ENCODE results near the gene ASCC1. TPM values are rescaled to one million over a fixed set of nuclear protein-coding genes. Genes with fewer than 3 reads are reported as not detected.
A peak's percentile ranks its signal among the peaks of the same experiment; 100 is the strongest.
"Not testable (repeated sequence)": the region's sequence is repeated elsewhere in the genome, so short reads cannot be mapped to it uniquely, and the experiment has no call there.

ASCC1 gene
- total and polyA plus RNA-seq, 4 donors, result 30.6 to 57.1 (median 49.6) TPM

DNA sequence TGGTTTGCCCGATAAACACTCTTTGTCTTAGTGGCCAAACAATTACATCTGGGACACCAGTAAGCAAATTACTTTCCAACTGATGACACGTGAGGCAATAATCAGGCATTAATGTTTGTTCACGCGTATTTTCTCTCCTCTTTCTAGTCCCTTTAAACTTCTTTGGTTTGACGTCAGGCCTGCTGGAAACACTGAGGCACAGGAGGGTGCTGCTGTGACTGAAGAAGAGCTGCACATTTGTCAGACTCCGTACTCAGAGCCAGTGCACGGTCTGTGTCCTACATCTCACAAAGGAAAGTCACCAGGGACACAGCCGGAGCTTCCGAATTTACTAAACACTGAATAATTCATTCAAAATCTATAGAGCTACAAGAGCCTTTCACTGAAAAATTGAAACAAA is 57.9 kb downstream of the ASCC1 start:
- Histone ChIP-seq H3K4me3 (ENCODE audit: low read depth, low read length) (no peak overlapping the region), H3K4me1 (ENCODE audit: control insufficient read depth, insufficient read depth, low read length) (peaks cover 3% of the 10 kb centered on the region), H3K9me3 (ENCODE audit: control insufficient read depth, insufficient read depth, low read length) (no peaks in the 10 kb centered on the region), H3K36me3 (ENCODE audit: control insufficient read depth, insufficient read depth, low read length) (peaks cover 3% of the 10 kb centered on the region), H3K27ac (ENCODE audit: low read depth, low read length) (peak overlapping the region; percentile 67), H3K27me3 (ENCODE audit: control insufficient read depth, insufficient read depth, low read length) (no peaks in the 10 kb centered on the region)
- WGBS (ENCODE audit: insufficient coverage), result 28% methylated on average over 7 of the region's 9 CpGs
- peak; percentile 29 to 88 (median 40) for DNase-seq (ENCODE audit: low read depth in 4 of 6, low spot score in 6 of 6)

DNA sequence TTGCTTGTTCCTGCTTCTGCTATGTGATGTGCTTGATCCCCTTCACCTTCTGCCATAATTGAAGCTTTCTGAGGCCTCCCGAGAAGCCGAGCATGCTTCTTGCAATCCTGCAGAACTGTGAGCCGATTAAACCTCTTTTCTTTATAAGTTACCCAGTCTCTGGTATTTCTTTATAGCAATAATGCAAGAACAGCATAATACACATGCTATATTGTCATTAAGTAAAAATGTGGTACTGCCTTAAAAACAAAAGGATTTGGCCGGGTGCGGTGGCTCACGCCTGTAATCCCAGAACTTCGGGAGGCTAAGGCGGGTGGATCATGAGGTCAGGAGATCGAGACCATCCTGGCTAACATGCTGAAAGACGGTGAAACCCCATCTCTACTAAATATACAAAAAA is 59.9 kb downstream of the ASCC1 start:
- Histone ChIP-seq H3K27me3 (ENCODE audit: control insufficient read depth, insufficient read depth, low read length) (no peaks in the 10 kb centered on the region), H3K4me3 (ENCODE audit: low read depth, low read length) (no peak overlapping the region), H3K4me1 (ENCODE audit: control insufficient read depth, insufficient read depth, low read length) (peaks cover 3% of the 10 kb centered on the region), H3K36me3 (ENCODE audit: control insufficient read depth, insufficient read depth, low read length) (peaks cover 6% of the 10 kb centered on the region), H3K9me3 (ENCODE audit: control insufficient read depth, insufficient read depth, low read length) (no peaks in the 10 kb centered on the region), H3K27ac (ENCODE audit: low read depth, low read length) (no peak overlapping the region)
- DNase-seq (ENCODE audit: low read depth in 4 of 6, low spot score in 6 of 6), result no peak
- WGBS (ENCODE audit: insufficient coverage), result no CpG with 5 or more reads among the region's 10 CpGs

DNA sequence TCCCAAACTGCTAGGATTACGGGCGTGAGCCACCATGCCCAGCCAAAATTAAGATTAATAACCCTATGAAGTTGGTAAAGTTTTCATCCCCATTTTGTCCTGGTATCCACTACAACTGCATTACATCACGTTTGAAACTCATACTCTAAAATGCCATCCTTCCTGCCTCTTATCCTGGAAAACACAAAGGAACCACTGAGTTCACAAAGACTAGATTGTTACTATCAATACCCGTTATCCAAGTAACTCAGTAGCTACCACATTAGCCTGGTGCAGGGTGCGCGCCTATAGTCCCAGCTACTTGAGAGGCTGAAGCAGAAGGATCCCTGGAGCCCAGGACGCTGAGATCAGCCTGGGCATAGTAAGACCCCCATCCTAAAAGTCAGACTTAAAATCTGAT is 63.8 kb downstream of the ASCC1 start:
- H3K4me3 ChIP-seq (ENCODE audit: low read depth, low read length), result no peak overlapping the region
- H3K36me3 ChIP-seq (ENCODE audit: control insufficient read depth, insufficient read depth, low read length), result peaks cover 3% of the 10 kb centered on the region
- peaks cover 3% of the 10 kb centered on the region for H3K4me1 ChIP-seq (ENCODE audit: control insufficient read depth, insufficient read depth, low read length)
- no peak overlapping the region for H3K27ac ChIP-seq (ENCODE audit: low read depth, low read length)
- H3K9me3 ChIP-seq (ENCODE audit: control insufficient read depth, insufficient read depth, low read length), result no peaks in the 10 kb centered on the region
- no peak for DNase-seq (ENCODE audit: low read depth in 4 of 6, low spot score in 6 of 6)
- no peaks in the 10 kb centered on the region for H3K27me3 ChIP-seq (ENCODE audit: control insufficient read depth, insufficient read depth, low read length)
- 87% methylated on average over 4 of the region's 7 CpGs for WGBS (ENCODE audit: insufficient coverage)

DNA sequence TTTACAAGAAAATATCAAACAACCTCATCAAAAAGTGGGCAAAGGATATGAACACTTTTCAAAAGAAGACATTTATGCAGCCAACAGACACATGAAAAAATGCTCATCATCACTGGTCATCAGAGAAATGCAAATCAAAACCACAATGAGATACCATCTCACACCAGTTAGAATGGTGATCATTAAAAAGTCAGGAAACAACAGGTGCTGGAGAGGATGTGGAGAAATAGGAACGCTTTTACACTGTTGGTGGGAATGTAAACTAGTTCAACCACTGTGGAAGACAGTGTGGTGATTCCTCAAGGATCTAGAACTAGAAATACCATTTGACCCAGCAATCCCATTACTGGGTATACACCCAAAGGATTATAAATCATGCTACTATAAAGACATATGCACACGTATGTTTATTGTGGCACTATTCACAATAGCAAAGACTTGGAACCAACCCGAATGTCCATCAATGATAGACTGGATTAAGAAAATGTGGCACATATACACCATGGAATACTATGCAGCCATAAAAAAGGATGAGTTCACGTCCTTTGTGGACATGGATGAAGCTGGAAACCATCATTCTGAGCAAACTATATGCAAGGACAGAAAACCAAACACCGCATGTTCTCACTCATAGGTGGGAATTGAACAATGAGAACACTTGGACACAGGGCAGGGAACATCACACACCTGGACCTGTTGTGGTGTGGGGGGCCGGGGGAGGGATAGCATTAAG is 65.2 kb downstream of the ASCC1 start:
- WGBS (ENCODE audit: insufficient coverage), result no CpG with 5 or more reads among the region's 6 CpGs
- H3K36me3 ChIP-seq (ENCODE audit: control insufficient read depth, insufficient read depth, low read length); H3K4me1 ChIP-seq (ENCODE audit: control insufficient read depth, insufficient read depth, low read length); H3K9me3 ChIP-seq (ENCODE audit: control insufficient read depth, insufficient read depth, low read length); H3K27me3 ChIP-seq (ENCODE audit: control insufficient read depth, insufficient read depth, low read length); H3K4me3 ChIP-seq (ENCODE audit: low read depth, low read length); DNase-seq (ENCODE audit: low read depth in 4 of 6, low spot score in 6 of 6); H3K27ac ChIP-seq (ENCODE audit: low read depth, low read length): not testable (repeated sequence)

DNA sequence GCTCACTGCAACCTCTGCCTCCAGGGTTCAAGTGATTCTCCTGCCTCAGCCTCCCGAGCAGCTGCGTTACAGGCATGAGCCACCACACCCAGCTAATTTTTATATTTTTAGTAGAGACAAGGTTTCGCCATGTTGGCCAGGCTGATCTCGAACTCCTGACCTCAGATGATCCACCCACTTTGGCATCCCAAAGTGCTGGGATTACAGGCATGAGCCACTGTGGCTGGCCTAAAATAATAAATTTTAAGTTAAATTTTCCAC is 68.8 kb downstream of the ASCC1 start:
- H3K4me3 ChIP-seq (ENCODE audit: low read depth, low read length); H3K27me3 ChIP-seq (ENCODE audit: control insufficient read depth, insufficient read depth, low read length); H3K4me1 ChIP-seq (ENCODE audit: control insufficient read depth, insufficient read depth, low read length); H3K27ac ChIP-seq (ENCODE audit: low read depth, low read length); H3K9me3 ChIP-seq (ENCODE audit: control insufficient read depth, insufficient read depth, low read length); DNase-seq (ENCODE audit: low read depth in 4 of 6, low spot score in 6 of 6); H3K36me3 ChIP-seq (ENCODE audit: control insufficient read depth, insufficient read depth, low read length): not testable (repeated sequence)
- no CpG with 5 or more reads among the region's 4 CpGs for WGBS (ENCODE audit: insufficient coverage)

DNA sequence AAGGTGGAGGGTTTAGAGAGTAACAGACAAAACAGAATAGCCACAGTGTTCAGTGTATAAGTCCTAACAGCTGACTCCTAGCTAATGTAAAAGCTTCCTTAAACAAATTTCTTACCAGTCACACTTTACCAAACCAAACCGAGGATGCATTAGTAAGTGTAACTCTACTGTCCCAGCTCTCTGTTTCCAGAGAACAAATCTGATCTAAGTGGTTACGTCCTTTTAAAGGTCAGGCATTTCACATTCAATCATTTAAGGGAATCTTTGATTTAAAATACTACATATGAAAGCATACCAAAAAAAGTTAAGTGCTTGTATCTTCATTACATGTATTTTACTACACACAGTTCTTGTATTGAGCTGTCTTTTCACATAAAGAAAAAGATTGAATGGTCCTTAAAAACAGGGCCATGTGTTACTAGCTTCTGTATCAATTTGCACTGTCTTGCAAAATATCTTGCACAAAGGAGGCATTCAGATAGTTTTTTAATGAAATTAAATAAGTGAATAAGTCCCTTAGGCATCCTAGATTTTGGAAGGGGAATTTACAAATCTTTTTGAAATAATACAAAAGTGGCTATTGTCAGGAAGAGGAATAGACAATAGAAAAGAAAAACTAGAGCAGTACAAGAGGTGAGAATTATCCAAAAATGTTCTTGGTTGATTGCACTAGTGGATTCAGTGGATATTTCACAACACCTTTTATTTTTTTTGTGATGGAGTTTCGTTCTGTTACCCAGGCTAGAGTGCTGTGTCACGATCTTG is 69.3 kb downstream of the ASCC1 start:
- peak overlapping the region; percentile 25 for H3K27ac ChIP-seq (ENCODE audit: low read depth, low read length)
- H3K36me3 ChIP-seq (ENCODE audit: control insufficient read depth, insufficient read depth, low read length), result peaks cover under 1% of the 10 kb centered on the region

DNA sequence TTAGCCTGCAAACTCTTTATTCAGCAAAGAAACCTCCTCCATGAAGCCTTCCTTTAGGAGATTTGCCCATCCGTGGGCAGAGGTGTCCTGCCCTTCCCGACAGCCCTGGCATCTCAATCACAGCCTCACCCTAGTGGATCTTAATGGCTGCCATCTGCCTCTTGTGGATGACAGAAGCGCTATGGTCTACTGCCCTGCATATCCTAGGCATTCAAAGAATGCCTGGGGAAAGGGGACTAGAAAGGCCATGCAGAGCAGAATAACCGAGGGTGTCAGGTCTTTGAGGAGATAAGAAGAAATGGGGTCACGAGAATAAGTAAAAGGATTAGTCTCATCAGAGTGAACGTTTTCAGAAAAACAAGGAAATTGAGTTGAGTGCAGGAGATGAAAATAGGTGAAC is 70.0 kb downstream of the ASCC1 start:
- Histone ChIP-seq H3K27ac (ENCODE audit: low read depth, low read length) (peak overlapping the region; percentile 25), H3K4me3 (ENCODE audit: low read depth, low read length) (no peak overlapping the region), H3K4me1 (ENCODE audit: control insufficient read depth, insufficient read depth, low read length) (peaks cover 4% of the 10 kb centered on the region), H3K36me3 (ENCODE audit: control insufficient read depth, insufficient read depth, low read length) (no peaks in the 10 kb centered on the region), H3K9me3 (ENCODE audit: control insufficient read depth, insufficient read depth, low read length) (no peaks in the 10 kb centered on the region), H3K27me3 (ENCODE audit: control insufficient read depth, insufficient read depth, low read length) (no peaks in the 10 kb centered on the region)
- WGBS (ENCODE audit: insufficient coverage), result 42% methylated on average over 6 of the region's 6 CpGs
- no peak for DNase-seq (ENCODE audit: low read depth in 4 of 6, low spot score in 6 of 6)

More for the DNA sequence above, 69.3 kb downstream of the ASCC1 start:
- 78% methylated on average over 3 of the region's 4 CpGs for WGBS (ENCODE audit: insufficient coverage)
- Histone ChIP-seq H3K27me3 (ENCODE audit: control insufficient read depth, insufficient read depth, low read length) (no peaks in the 10 kb centered on the region), H3K9me3 (ENCODE audit: control insufficient read depth, insufficient read depth, low read length) (no peaks in the 10 kb centered on the region), H3K4me3 (ENCODE audit: low read depth, low read length) (no peak overlapping the region), H3K4me1 (ENCODE audit: control insufficient read depth, insufficient read depth, low read length) (peaks cover 4% of the 10 kb centered on the region)
- DNase-seq (ENCODE audit: low read depth in 4 of 6, low spot score in 6 of 6), result no peak

DNA sequence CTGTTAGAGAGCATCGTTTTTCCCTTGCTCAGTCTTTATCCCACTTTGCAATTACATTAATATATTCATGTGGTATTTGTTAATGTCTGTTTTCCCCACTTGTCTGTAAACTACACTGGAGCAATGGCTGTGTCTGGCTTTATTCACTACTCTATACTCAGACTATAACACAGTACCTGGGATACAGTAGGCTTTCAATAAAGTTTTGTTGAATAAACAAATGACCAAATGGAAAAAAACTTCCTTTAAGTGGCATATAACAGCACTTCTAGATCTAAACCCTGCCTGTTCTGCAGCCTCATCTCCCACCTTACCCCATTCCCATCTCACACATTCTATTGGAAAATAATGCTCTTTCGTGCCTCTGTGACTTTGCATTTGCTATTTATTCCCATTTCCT is 70.4 kb downstream of the ASCC1 start:
- Histone ChIP-seq H3K4me3 (ENCODE audit: low read depth, low read length) (no peak overlapping the region), H3K9me3 (ENCODE audit: control insufficient read depth, insufficient read depth, low read length) (no peaks in the 10 kb centered on the region), H3K27me3 (ENCODE audit: control insufficient read depth, insufficient read depth, low read length) (no peaks in the 10 kb centered on the region), H3K27ac (ENCODE audit: low read depth, low read length) (no peak overlapping the region), H3K36me3 (ENCODE audit: control insufficient read depth, insufficient read depth, low read length) (no peaks in the 10 kb centered on the region), H3K4me1 (ENCODE audit: control insufficient read depth, insufficient read depth, low read length) (peaks cover 4% of the 10 kb centered on the region)
- peak in 1 of 6 donors; percentile 50 for DNase-seq (ENCODE audit: low read depth in 4 of 6, low spot score in 6 of 6)
- 85% methylated on average over 1 of the region's 2 CpGs for WGBS (ENCODE audit: insufficient coverage)

DNA sequence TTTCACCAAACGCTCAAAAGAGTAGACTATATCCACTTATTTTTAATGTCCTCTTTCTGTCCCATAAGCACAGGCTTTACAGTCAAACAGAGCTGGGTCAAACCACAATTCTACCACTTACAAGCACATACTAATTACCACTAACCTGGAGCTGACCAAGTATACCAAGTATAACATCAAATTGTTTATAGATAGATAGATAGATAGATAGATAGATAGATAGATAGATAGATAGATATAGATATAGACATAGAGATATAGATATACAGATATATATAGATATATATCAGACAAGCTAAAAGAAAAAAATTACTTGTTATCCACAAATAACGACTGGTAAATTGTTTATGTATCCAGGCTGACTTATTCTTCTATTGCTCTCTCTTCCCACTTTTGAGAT is 75.2 kb downstream of the ASCC1 start:
- no peaks in the 10 kb centered on the region for H3K27me3 ChIP-seq (ENCODE audit: control insufficient read depth, insufficient read depth, low read length)
- WGBS (ENCODE audit: insufficient coverage), result 89% methylated on average over 1 of the region's 2 CpGs
- no peak overlapping the region for H3K4me3 ChIP-seq (ENCODE audit: low read depth, low read length)
- peaks cover under 1% of the 10 kb centered on the region for H3K4me1 ChIP-seq (ENCODE audit: control insufficient read depth, insufficient read depth, low read length)
- H3K27ac ChIP-seq (ENCODE audit: low read depth, low read length), result no peak overlapping the region
- no peaks in the 10 kb centered on the region for H3K9me3 ChIP-seq (ENCODE audit: control insufficient read depth, insufficient read depth, low read length)
- H3K36me3 ChIP-seq (ENCODE audit: control insufficient read depth, insufficient read depth, low read length), result peaks cover 3% of the 10 kb centered on the region
- no peak for DNase-seq (ENCODE audit: low read depth in 4 of 6, low spot score in 6 of 6)

DNA sequence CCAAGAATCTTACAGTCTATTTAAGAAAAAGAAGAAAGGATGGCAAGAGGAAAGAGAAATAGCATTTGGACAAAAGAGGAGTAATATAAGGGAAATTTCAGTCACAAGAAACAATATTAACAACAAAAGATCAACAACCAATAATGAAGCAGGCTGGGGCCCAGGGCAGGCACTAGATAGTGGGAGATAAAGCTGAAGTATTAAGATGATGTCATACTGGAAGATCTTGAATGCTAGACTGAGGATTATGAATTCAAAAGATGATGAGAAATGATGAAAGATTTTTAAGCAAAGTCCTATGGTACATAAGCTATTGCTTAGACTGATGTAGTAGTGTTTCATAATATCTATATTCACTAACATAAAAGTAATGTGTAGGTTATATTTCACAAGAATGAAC is 75.9 kb downstream of the ASCC1 start:
- Histone ChIP-seq H3K27ac (ENCODE audit: low read depth, low read length) (no peak overlapping the region), H3K36me3 (ENCODE audit: control insufficient read depth, insufficient read depth, low read length) (peaks cover 3% of the 10 kb centered on the region), H3K9me3 (ENCODE audit: control insufficient read depth, insufficient read depth, low read length) (no peaks in the 10 kb centered on the region), H3K4me1 (ENCODE audit: control insufficient read depth, insufficient read depth, low read length) (no peaks in the 10 kb centered on the region), H3K4me3 (ENCODE audit: low read depth, low read length) (no peak overlapping the region), H3K27me3 (ENCODE audit: control insufficient read depth, insufficient read depth, low read length) (no peaks in the 10 kb centered on the region)
- no peak for DNase-seq (ENCODE audit: low read depth in 4 of 6, low spot score in 6 of 6)

Measured in spinal cord (tissue), 10 donors.